Measurements from ENCODE around the gene RSPRY1.
"Not testable (repeated sequence)": the region's sequence is repeated elsewhere in the genome, so short reads cannot be mapped to it uniquely, and the experiment has no call there.

RSPRY1 gene

GRCh38 chr16:57167953-57168352, 18.2 kb upstream of the RSPRY1 start:
- DNase-seq (ENCODE audit: low spot score in 2 of 2) (no peak), ATAC-seq (peak; percentile 77)
- H3K9me3 Mint-ChIP-seq, result no peaks in the 10 kb centered on the region
- no peak overlapping the region for H3K4me3 Mint-ChIP-seq
- peaks cover 96% of the 10 kb centered on the region for H3K36me3 Mint-ChIP-seq
- H3K4me1 Mint-ChIP-seq, result no peaks in the 10 kb centered on the region
- H3K27ac Mint-ChIP-seq, result no peak overlapping the region

GRCh38 chr16:57169327-57169726, 16.8 kb upstream of the RSPRY1 start:
- no peak for ATAC-seq
- no peaks in the 10 kb centered on the region for H3K4me1 Mint-ChIP-seq
- H3K9me3 Mint-ChIP-seq, result no peaks in the 10 kb centered on the region
- peaks cover 93% of the 10 kb centered on the region for H3K36me3 Mint-ChIP-seq
- DNase-seq (ENCODE audit: low spot score in 2 of 2), result no peak
- H3K4me3 Mint-ChIP-seq, result no peak overlapping the region
- H3K27ac Mint-ChIP-seq, result no peak overlapping the region

- no peak for DNase-seq (ENCODE audit: low spot score in 2 of 2)
- no peak for ATAC-seq
- Mint-ChIP-seq H3K9me3 (no peaks in the 10 kb centered on the region), H3K36me3 (peaks cover 69% of the 10 kb centered on the region), H3K4me3 (no peak overlapping the region), H3K4me1 (no peaks in the 10 kb centered on the region), H3K27ac (no peak overlapping the region)
Measured at GRCh38 chr16:57172721-57173290, 13.3 kb upstream of the RSPRY1 start.

GRCh38 chr16:57175896-57176295, 10.2 kb upstream of the RSPRY1 start:
- peaks cover 38% of the 10 kb centered on the region for H3K36me3 Mint-ChIP-seq

GRCh38 chr16:57178196-57178595, 7.9 kb upstream of the RSPRY1 start:
- DNase-seq (ENCODE audit: low spot score in 2 of 2), result no peak
- Mint-ChIP-seq H3K4me1 (no peaks in the 10 kb centered on the region), H3K9me3 (no peaks in the 10 kb centered on the region), H3K4me3 (no peak overlapping the region), H3K27ac (no peak overlapping the region), H3K36me3 (peaks cover 15% of the 10 kb centered on the region)
- ATAC-seq, result no peak

More at GRCh38 chr16:57175896-57176295, 10.2 kb upstream of the RSPRY1 start:
- no peaks in the 10 kb centered on the region for H3K4me1 Mint-ChIP-seq
- H3K4me3 Mint-ChIP-seq, result no peak overlapping the region
- no peaks in the 10 kb centered on the region for H3K9me3 Mint-ChIP-seq
- no peak overlapping the region for H3K27ac Mint-ChIP-seq
- DNase-seq (ENCODE audit: low spot score in 2 of 2), result no peak
- no peak for ATAC-seq

- Mint-ChIP-seq H3K4me3 (no peak overlapping the region), H3K36me3 (peaks cover 9% of the 10 kb centered on the region), H3K27ac (no peak overlapping the region), H3K9me3 (no peaks in the 10 kb centered on the region), H3K4me1 (peaks cover 3% of the 10 kb centered on the region)
- DNase-seq (ENCODE audit: low spot score in 2 of 2) (no peak), ATAC-seq (no peak)
Measured at GRCh38 chr16:57178793-57179212, 7.3 kb upstream of the RSPRY1 start.

GRCh38 chr16:57179215-57179828, 6.8 kb upstream of the RSPRY1 start:
- Mint-ChIP-seq H3K36me3 (peaks cover 7% of the 10 kb centered on the region), H3K9me3 (no peaks in the 10 kb centered on the region), H3K4me1 (peaks cover 8% of the 10 kb centered on the region), H3K4me3 (no peak overlapping the region), H3K27ac (no peak overlapping the region)
- ATAC-seq, result no peak
- no peak for DNase-seq (ENCODE audit: low spot score in 2 of 2)

- Mint-ChIP-seq H3K4me3 (peak overlapping the region; percentile 99), H3K9me3 (no peaks in the 10 kb centered on the region), H3K27ac (peak overlapping the region; percentile 42), H3K4me1 (peaks cover 36% of the 10 kb centered on the region), H3K36me3 (peaks cover 23% of the 10 kb centered on the region)
- no peak for DNase-seq (ENCODE audit: low spot score in 2 of 2)
- ATAC-seq, result no peak
Measured at GRCh38 chr16:57184113-57184512, 2.0 kb upstream of the RSPRY1 start.

GRCh38 chr16:57184887-57185445, 1.2 kb upstream of the RSPRY1 start:
- H3K9me3 Mint-ChIP-seq, result no peaks in the 10 kb centered on the region
- peak overlapping the region; percentile 99 for H3K27ac Mint-ChIP-seq
- ATAC-seq, result no peak
- peaks cover 39% of the 10 kb centered on the region for H3K4me1 Mint-ChIP-seq
- peaks cover 32% of the 10 kb centered on the region for H3K36me3 Mint-ChIP-seq
- H3K4me3 Mint-ChIP-seq, result peak overlapping the region; percentile 99
- DNase-seq (ENCODE audit: low spot score in 2 of 2), result no peak

- peak; percentile 41 for ATAC-seq
- peak in 1 of 2 donors; percentile 9 for DNase-seq (ENCODE audit: low spot score in 2 of 2)
- Mint-ChIP-seq H3K9me3 (no peaks in the 10 kb centered on the region), H3K4me1 (peaks cover 42% of the 10 kb centered on the region), H3K27ac (peak overlapping the region; percentile 99), H3K36me3 (peaks cover 35% of the 10 kb centered on the region), H3K4me3 (peak overlapping the region; percentile 99)
Measured at GRCh38 chr16:57185446-57185944, 634 bp upstream of the RSPRY1 start.

GRCh38 chr16:57186872-57187854, 1.0 kb downstream of the RSPRY1 start:
- Mint-ChIP-seq H3K4me1 (peaks cover 42% of the 10 kb centered on the region), H3K36me3 (peaks cover 35% of the 10 kb centered on the region), H3K27ac (peak overlapping the region; percentile 99), H3K4me3 (peak overlapping the region; percentile 99), H3K9me3 (no peaks in the 10 kb centered on the region)
- DNase-seq (ENCODE audit: low spot score in 2 of 2) (peak in 1 of 2 donors; percentile 66), ATAC-seq (no peak)

- peak overlapping the region; percentile 99 for H3K4me3 Mint-ChIP-seq
- ATAC-seq; H3K9me3 Mint-ChIP-seq; DNase-seq (ENCODE audit: low spot score in 2 of 2): not testable (repeated sequence)
- peaks cover 42% of the 10 kb centered on the region for H3K4me1 Mint-ChIP-seq
- peak overlapping the region; percentile 99 for H3K27ac Mint-ChIP-seq
- peaks cover 35% of the 10 kb centered on the region for H3K36me3 Mint-ChIP-seq
Measured at GRCh38 chr16:57187902-57188710, 2.0 kb downstream of the RSPRY1 start.

GRCh38 chr16:57188711-57189002, 2.5 kb downstream of the RSPRY1 start:
- Mint-ChIP-seq H3K4me3 (no peak overlapping the region), H3K4me1 (peaks cover 41% of the 10 kb centered on the region)

GRCh38 chr16:57189527-57189926, 3.4 kb downstream of the RSPRY1 start:
- peaks cover 35% of the 10 kb centered on the region for H3K36me3 Mint-ChIP-seq
- H3K27ac Mint-ChIP-seq; ATAC-seq; DNase-seq (ENCODE audit: low spot score in 2 of 2); H3K9me3 Mint-ChIP-seq; H3K4me3 Mint-ChIP-seq: not testable (repeated sequence)
- H3K4me1 Mint-ChIP-seq, result peaks cover 39% of the 10 kb centered on the region

More at GRCh38 chr16:57188711-57189002, 2.5 kb downstream of the RSPRY1 start:
- ATAC-seq, result no peak
- peaks cover 35% of the 10 kb centered on the region for H3K36me3 Mint-ChIP-seq
- DNase-seq (ENCODE audit: low spot score in 2 of 2), result no peak
- no peak overlapping the region for H3K27ac Mint-ChIP-seq
- no peaks in the 10 kb centered on the region for H3K9me3 Mint-ChIP-seq
